ENCODE measurements around the gene DND1.
"Not testable (repeated sequence)": the region's sequence is repeated elsewhere in the genome, so short reads cannot be mapped to it uniquely, and the experiment has no call there.

The DND1 gene

GRCh38 chr5:140631036-140631417, 42.3 kb downstream of the DND1 start:
- DNase-seq (ENCODE audit: low read depth): no peak

- DNase-seq (ENCODE audit: low read depth): no peak
Observed at GRCh38 chr5:140630292-140631035, 42.9 kb downstream of the DND1 start.

GRCh38 chr5:140628711-140629110, 44.7 kb downstream of the DND1 start:
- no peak for DNase-seq (ENCODE audit: low read depth)

- no peak for DNase-seq (ENCODE audit: low read depth)
Observed at GRCh38 chr5:140627972-140628371, 45.4 kb downstream of the DND1 start.

- not testable (repeated sequence) for DNase-seq (ENCODE audit: low read depth)
Observed at GRCh38 chr5:140624886-140625285, 48.5 kb downstream of the DND1 start.

- DNase-seq (ENCODE audit: low read depth): not testable (repeated sequence)
Observed at GRCh38 chr5:140623061-140623460, 50.3 kb downstream of the DND1 start.

GRCh38 chr5:140622301-140622700, 51.1 kb downstream of the DND1 start:
- DNase-seq (ENCODE audit: low read depth): no peak
